ENCODE measurements around the gene SCARB1. TPM values are rescaled to one million over a fixed set of nuclear protein-coding genes. Genes with fewer than 3 reads are reported as not detected.

Gene SCARB1
- total RNA-seq, 1 experiment from 2014 or later: 31.3 TPM

DNA sequence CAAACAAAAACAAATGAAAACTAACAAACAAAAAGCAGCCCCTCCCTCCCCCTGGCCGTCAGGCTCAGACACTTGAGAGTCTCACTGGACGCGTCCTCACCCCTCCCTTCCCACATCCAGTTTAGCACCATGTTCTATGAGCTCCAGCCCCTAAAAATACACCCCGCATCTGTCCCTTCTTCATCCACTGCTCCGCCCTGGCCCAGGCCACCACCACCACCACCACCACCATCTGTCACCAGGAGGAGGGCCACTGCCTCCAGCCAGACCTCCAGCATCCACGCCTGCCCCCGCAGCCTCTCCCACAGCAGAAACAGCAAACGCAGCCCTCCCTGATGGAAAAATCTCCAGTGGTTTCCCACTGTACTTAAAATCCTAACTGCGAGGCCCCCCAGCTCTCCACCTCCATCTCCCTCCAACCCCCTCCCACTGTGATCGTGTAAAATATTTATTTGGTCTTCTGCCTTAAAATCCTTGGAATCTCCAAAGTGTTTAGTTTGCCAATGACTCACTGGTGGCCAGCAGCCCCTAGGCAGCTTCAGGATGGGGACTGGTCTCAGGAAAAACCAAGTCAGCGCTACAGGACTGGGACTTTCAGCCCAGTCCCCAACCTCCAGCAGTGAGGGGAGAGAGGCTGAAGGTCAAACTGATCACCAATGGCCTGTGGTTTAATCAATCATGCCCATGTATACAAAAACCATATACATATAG lies 95.1 kb downstream of the SCARB1 start:
- no peaks in the 10 kb centered on the region; the same call in 1 of the 2 replicates for H3K4me1 ChIP-seq (ENCODE audit: insufficient read depth, low read length)
- no peak overlapping the region for H3K14ac ChIP-seq (ENCODE audit: insufficient read depth, low read length)
- H3K18ac ChIP-seq (ENCODE audit: insufficient read length, low read depth, low read length): no peak overlapping the region
- Mint-ChIP-seq H3K4me3 (peak overlapping the region in 1 of 2 experiments; percentile 48; a peak in 1 of 5 replicates), H3K27me3 (ENCODE audit: low read depth) (peaks cover 26% of the 10 kb centered on the region), H3K36me3 (ENCODE audit: insufficient read depth in 1 of 3, low read depth in 3 of 3) (peaks cover 10 to 21% (median 14%) of the 10 kb centered on the region in 3 experiments; a peak in 6 of 7 replicates), H3K9me3 (peaks cover 23% of the 10 kb centered on the region in 2 experiments), H3K27ac (peak overlapping the region in 2 of 3 experiments; percentile 44 to 87; a peak in 3 of 7 replicates), H3K4me1 (peaks cover 10 to 25% of the 10 kb centered on the region in 2 experiments)
- no peak overlapping the region for H4K91ac ChIP-seq (ENCODE audit: insufficient read length, low read depth, low read length)
- no peak overlapping the region for H3K56ac ChIP-seq (ENCODE audit: insufficient read length, low read depth, low read length)
- H3K23me2 ChIP-seq (ENCODE audit: insufficient read length, low read depth, low read length, poor library complexity, severe bottlenecking): no peaks in the 10 kb centered on the region
- no peak overlapping the region for H4K8ac ChIP-seq (replicated peaks; ENCODE audit: insufficient read length, low read depth, low read length)
- H3K23ac ChIP-seq (ENCODE audit: insufficient read length, low read depth, low read length): no peak overlapping the region
- H2BK20ac ChIP-seq (ENCODE audit: low read depth, low read length, poor library complexity, severe bottlenecking): no peak overlapping the region
- no peak for TF ChIP-seq CTCF (conservative IDR thresholded peaks at IDR 0.05)
- no CpG with 5 or more reads among the region's 11 CpGs for WGBS (ENCODE audit: extremely low coverage, insufficient read length, low lambda C conversion rate)
- DNase-seq: no peak
- H3K4me2 ChIP-seq (ENCODE audit: insufficient read depth, insufficient read length, low read length): no peak overlapping the region
- H2BK12ac ChIP-seq (ENCODE audit: insufficient read length, low read depth, low read length): no peak overlapping the region
- H3K9me3 ChIP-seq (ENCODE audit: control insufficient read depth, low read depth, low read length): peaks cover 14% of the 10 kb centered on the region
- H3K27me3 ChIP-seq (ENCODE audit: insufficient read depth, low read length): no peaks in the 10 kb centered on the region
- H4K5ac ChIP-seq (ENCODE audit: insufficient read length, low read depth, low read length): no peak overlapping the region
- no peak overlapping the region for H2AK5ac ChIP-seq (ENCODE audit: insufficient read length, low read length)
- no peak overlapping the region for H2BK120ac ChIP-seq (ENCODE audit: low read depth, low read length, poor library complexity, severe bottlenecking)
- H3K79me2 ChIP-seq (ENCODE audit: insufficient read depth, low read length): no peaks in the 10 kb centered on the region
- no peak overlapping the region for H2BK15ac ChIP-seq (ENCODE audit: low read depth, low read length)
- no peak overlapping the region for H3T11ph ChIP-seq (ENCODE audit: low read length)
- H2BK5ac ChIP-seq (ENCODE audit: insufficient read length, low read length): no peak overlapping the region
- no peaks in the 10 kb centered on the region for H3K79me1 ChIP-seq (ENCODE audit: insufficient read depth, low read depth, low read length, poor library complexity, severe bottlenecking)
- H3K27ac ChIP-seq (ENCODE audit: insufficient read length, low read depth, low read length): no peak overlapping the region
- H3K4ac ChIP-seq (ENCODE audit: low read depth, low read length): no peak overlapping the region
- H4K20me1 ChIP-seq (ENCODE audit: control insufficient read depth, insufficient read depth, insufficient read length): no peaks in the 10 kb centered on the region
- no peak overlapping the region for H3K9ac ChIP-seq (ENCODE audit: extremely low read depth, insufficient read length, low read length)
- no peak overlapping the region for H2AFZ ChIP-seq (ENCODE audit: low read length)
